CD14-positive monocyte (primary cell): Measurements from ENCODE around the gene FASTK. TPM values are rescaled to one million over a fixed set of nuclear protein-coding genes. Genes with fewer than 3 reads are reported as not detected.

ENCODE experiments used
- DNase-seq, 3 donors: peaks; one replicate each; pipeline ENCODE4 v3.0.0-alpha.2; 2011 to 2022
- H2AFZ ChIP-seq: 2 replicates; pipeline ENCODE4 v1.6.0; 2012; ENCODE audit warnings: mild to moderate bottlenecking, low read depth, low read length, inconsistent platforms; ENCODE audit not compliant: insufficient read depth, poor library complexity, severe bottlenecking
- H3K27ac ChIP-seq, 2 donors: 1 replicate in 1 of 2; 2 replicates in 1 of 2; pipeline ENCODE4 v1.5.1; 2012 to 2013; ENCODE audit warnings: low read length in 2 of 2, control low read depth in 1 of 2, inconsistent platforms in 1 of 2, low read depth in 1 of 2, mild to moderate bottlenecking in 1 of 2
- H3K27me3 ChIP-seq, 2 donors: one replicate each; pipeline versions ENCODE4 v1.6.0 to v1.6.1; 2011 to 2013; ENCODE audit warnings: low read length in 2 of 2; ENCODE audit not compliant: control insufficient read depth in 2 of 2, insufficient read depth in 2 of 2
- H3K36me3 ChIP-seq, 2 donors: replicated peaks in 1 of 2; 1 replicate in 1 of 2; 2 replicates in 1 of 2; pipeline versions ENCODE4 v1.5.1 to v1.6.1; 2012 to 2013; ENCODE audit warnings: low read length in 2 of 2, control low read depth in 1 of 2, inconsistent platforms in 1 of 2, mild to moderate bottlenecking in 1 of 2; ENCODE audit not compliant: insufficient read depth in 2 of 2, control insufficient read depth in 1 of 2
- H3K4me1 ChIP-seq, 2 donors: 1 replicate in 1 of 2; 2 replicates in 1 of 2; pipeline versions ENCODE4 v1.5.1 to v1.6.1; 2012 to 2013; ENCODE audit warnings: low read length in 2 of 2, control low read depth in 1 of 2, inconsistent platforms in 1 of 2, mild to moderate bottlenecking in 1 of 2, moderate library complexity in 1 of 2; ENCODE audit not compliant: insufficient read depth in 2 of 2, control insufficient read depth in 1 of 2
- H3K4me2 ChIP-seq: replicated peaks from 2 replicates; pipeline ENCODE3; 2012; ENCODE audit warnings: low read length, moderate library complexity, mild to moderate bottlenecking; ENCODE audit not compliant: poor library complexity, severe bottlenecking; ENCODE audit errors: extremely low read depth
- H3K4me3 ChIP-seq, 3 experiments: fragments of 200-600 bp in 1 of 3; sonication (generic) in 1 of 3; replicated peaks in 1 of 3; 1 replicate in 2 of 3; 2 replicates in 1 of 3; pipeline ENCODE4 v1.5.1; 2011 to 2013; ENCODE audit warnings: low read length in 3 of 3, mild to moderate bottlenecking in 3 of 3, control low read depth in 2 of 3, low read depth in 2 of 3, inconsistent platforms in 1 of 3, moderate library complexity in 1 of 3
- H3K79me2 ChIP-seq: 2 replicates; pipeline ENCODE4 v1.6.0; 2012; ENCODE audit warnings: mild to moderate bottlenecking, control low read depth, inconsistent platforms, low read length, moderate library complexity; ENCODE audit not compliant: insufficient read depth
- H3K9ac ChIP-seq: 2 replicates; pipeline ENCODE4 v1.6.0; 2017; ENCODE audit warnings: low read length, mild to moderate bottlenecking; ENCODE audit not compliant: insufficient read depth, poor library complexity, severe bottlenecking
- H3K9me3 ChIP-seq, 2 donors: replicated peaks in 1 of 2; 1 replicate in 1 of 2; 2 replicates in 1 of 2; pipeline versions ENCODE4 v1.5.1 to v1.6.1; 2012 to 2013; ENCODE audit warnings: low read length in 2 of 2, control low read depth in 1 of 2; ENCODE audit not compliant: control insufficient read depth in 1 of 2, insufficient read depth in 1 of 2
- H4K20me1 ChIP-seq: 2 replicates; pipeline ENCODE4 v1.6.0; 2012; ENCODE audit warnings: mild to moderate bottlenecking, low read length, control low read depth, moderate library complexity; ENCODE audit not compliant: insufficient read depth
- H3K27ac Mint-ChIP-seq, 7 donors: one replicate each; pipeline ENCODE4 v1.8.0; 2020; ENCODE audit warnings: mild to moderate bottlenecking in 7 of 7, mixed read lengths in 7 of 7, moderate library complexity in 6 of 7, inconsistent platforms in 2 of 7
- H3K27me3 Mint-ChIP-seq, 3 donors: one replicate each; pipeline ENCODE4 v1.8.0; 2021 to 2022; ENCODE audit warnings: low read depth in 3 of 3, mild to moderate bottlenecking in 3 of 3, mixed read lengths in 3 of 3, moderate library complexity in 3 of 3, inconsistent platforms in 1 of 3
- H3K36me3 Mint-ChIP-seq, 2 donors: one replicate each; pipeline ENCODE4 v1.8.0; 2020; ENCODE audit warnings: mixed read lengths in 2 of 2, inconsistent platforms in 1 of 2, mild to moderate bottlenecking in 1 of 2
- H3K4me1 Mint-ChIP-seq: one replicate; pipeline ENCODE4 v1.8.0; 2020; ENCODE audit warnings: mild to moderate bottlenecking, mixed read lengths
- H3K4me3 Mint-ChIP-seq, 2 donors: one replicate each; pipeline ENCODE4 v1.8.0; 2020; ENCODE audit warnings: mild to moderate bottlenecking in 2 of 2, mixed read lengths in 2 of 2, moderate library complexity in 1 of 2
- H3K9me3 Mint-ChIP-seq, 7 donors: one replicate each; pipeline ENCODE4 v1.8.0; 2020 to 2022; ENCODE audit warnings: mixed read lengths in 7 of 7, mild to moderate bottlenecking in 6 of 7, moderate library complexity in 6 of 7, inconsistent platforms in 2 of 7
- WGBS: methylation state at CpG from one replicate; pipeline ENCODE4 v1.1.5; 2013; ENCODE audit warnings: missing lambda C conversion rate; ENCODE audit not compliant: insufficient coverage; 5-methylcytosine and 5-hydroxymethylcytosine counted together
- intact Hi-C, 2 donors: fragments of 100-400 bp; cut with micrococcal nuclease; formaldehyde crosslinking; loops; one replicate each; pipeline versions ENCODE4 v1.15.0 to v1.15.1; 2023
- polyA plus RNA-seq, 3 donors: library from polyadenylated mRNA; depleted of rRNA in 1 of 3; unstranded in 2 of 3; stranded (reverse) in 1 of 3; fragments of 300-500 nt in 2 of 3; fragments of >200 nt in 1 of 3; fragmentation: Illumina TruSeq in 2 of 3; gene quantifications; 1 replicate in 2 of 3; 2 replicates in 1 of 3; pipeline ENCODE4 v1.2.3, GENCODE V29; 2012 to 2021
- TF ChIP-seq, protein P1 (sequence below): fragments of 200-600 bp; IDR thresholded peaks from one replicate; pipeline ENCODE4 v1.8.0; 2022; ENCODE audit warnings: antibody characterized with exemption, mild to moderate bottlenecking

FASTK gene
- polyA plus RNA-seq, 3 donors, result 34.7 to 110 (median 38.6) TPM

DNA sequence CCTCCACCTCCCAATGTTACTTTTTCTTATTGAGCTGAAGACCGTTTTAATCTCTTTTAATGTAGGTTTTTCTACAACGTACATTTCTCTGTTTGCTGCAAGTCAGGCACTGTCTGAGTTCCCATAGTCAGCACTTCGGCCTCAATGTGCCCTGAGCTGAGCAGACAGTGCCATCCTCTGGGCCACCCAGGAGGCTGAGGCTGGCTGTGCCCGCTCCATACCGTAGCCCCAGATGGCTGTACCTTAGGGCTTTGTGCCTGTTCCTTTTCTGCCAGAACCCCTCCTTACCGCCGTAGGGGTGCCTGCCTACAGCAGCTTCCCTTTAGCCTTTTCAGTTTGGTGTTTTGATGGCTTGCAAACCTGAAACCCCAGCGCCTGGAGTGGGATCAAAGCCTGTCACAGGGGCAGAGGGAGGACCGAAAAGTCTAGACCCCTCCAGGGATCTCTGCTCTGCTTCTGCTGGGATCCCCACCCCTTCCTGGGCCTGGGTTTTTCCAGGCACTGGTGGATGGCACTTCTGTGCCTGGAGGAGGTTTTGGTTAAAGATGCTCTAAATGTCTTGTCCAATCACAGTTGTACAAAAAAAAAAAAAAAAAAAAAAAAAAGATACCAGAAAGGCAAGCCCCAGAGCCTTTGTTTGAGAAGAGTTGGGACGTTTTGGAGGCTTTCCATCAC lies 14.7 kb upstream of the FASTK start:
- intact Hi-C loops, result loop anchor here in 1 of 2 donors (2.0 to 10.0 kb wide), 2 partner anchors 14 to 60 kb away; no protein-coding TSS in a partner anchor
- peaks cover 2 to 17% of the 10 kb centered on the region in 2 donors for H3K36me3 ChIP-seq
- peaks cover 23% of the 10 kb centered on the region for H3K4me1 Mint-ChIP-seq
- H3K4me3 ChIP-seq, result no peak overlapping the region
- TF ChIP-seq, protein P1, sequence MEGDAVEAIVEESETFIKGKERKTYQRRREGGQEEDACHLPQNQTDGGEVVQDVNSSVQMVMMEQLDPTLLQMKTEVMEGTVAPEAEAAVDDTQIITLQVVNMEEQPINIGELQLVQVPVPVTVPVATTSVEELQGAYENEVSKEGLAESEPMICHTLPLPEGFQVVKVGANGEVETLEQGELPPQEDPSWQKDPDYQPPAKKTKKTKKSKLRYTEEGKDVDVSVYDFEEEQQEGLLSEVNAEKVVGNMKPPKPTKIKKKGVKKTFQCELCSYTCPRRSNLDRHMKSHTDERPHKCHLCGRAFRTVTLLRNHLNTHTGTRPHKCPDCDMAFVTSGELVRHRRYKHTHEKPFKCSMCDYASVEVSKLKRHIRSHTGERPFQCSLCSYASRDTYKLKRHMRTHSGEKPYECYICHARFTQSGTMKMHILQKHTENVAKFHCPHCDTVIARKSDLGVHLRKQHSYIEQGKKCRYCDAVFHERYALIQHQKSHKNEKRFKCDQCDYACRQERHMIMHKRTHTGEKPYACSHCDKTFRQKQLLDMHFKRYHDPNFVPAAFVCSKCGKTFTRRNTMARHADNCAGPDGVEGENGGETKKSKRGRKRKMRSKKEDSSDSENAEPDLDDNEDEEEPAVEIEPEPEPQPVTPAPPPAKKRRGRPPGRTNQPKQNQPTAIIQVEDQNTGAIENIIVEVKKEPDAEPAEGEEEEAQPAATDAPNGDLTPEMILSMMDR, result no peak
- no peak overlapping the region for H3K9ac ChIP-seq
- no peak overlapping the region for H3K4me2 ChIP-seq
- no peak overlapping the region for H3K27ac ChIP-seq
- no peak for DNase-seq
- no peaks in the 10 kb centered on the region for H3K9me3 Mint-ChIP-seq
- no peak overlapping the region for H2AFZ ChIP-seq
- H4K20me1 ChIP-seq, result peaks cover 100% of the 10 kb centered on the region
- H3K27me3 Mint-ChIP-seq, result no peaks in the 10 kb centered on the region
- H3K9me3 ChIP-seq, result no peaks in the 10 kb centered on the region
- H3K27ac Mint-ChIP-seq, result peak overlapping the region in 1 of 7 donors; percentile 79
- 98% methylated on average over 4 of the region's 10 CpGs for WGBS
- H3K27me3 ChIP-seq, result no peaks in the 10 kb centered on the region
- H3K79me2 ChIP-seq, result peaks cover 86% of the 10 kb centered on the region
- no peak overlapping the region for H3K4me3 Mint-ChIP-seq
- H3K4me1 ChIP-seq, result peaks cover 7 to 14% of the 10 kb centered on the region in 2 donors
- H3K36me3 Mint-ChIP-seq, result peaks cover 20 to 33% of the 10 kb centered on the region in 2 donors

DNA sequence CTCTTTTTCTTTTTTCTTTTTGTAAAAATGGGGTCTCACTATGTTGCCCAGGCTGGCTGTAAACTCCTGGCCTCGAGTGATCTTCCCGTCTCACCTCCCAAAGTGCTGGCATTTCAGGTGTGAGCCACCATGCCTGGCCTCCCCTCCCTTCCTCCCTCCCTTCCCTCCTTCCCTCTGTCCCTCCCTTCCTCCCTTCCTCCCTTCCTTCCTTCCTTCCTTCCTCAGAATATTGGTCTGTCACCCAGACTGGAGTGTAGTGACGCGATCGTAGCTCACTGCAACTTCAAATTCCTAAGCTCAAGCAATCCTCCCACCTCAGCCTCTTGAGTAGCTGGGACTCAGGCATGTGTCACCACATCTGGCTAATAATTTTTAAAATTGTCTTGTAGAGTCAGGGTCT lies 14.1 kb upstream of the FASTK start:
- Mint-ChIP-seq H3K27ac (peak overlapping the region in 2 of 7 donors; percentile 52 to 79), H3K27me3 (no peaks in the 10 kb centered on the region), H3K9me3 (peaks cover 0 to under 1% (median 0%) of the 10 kb centered on the region in 7 donors), H3K4me3 (no peak overlapping the region), H3K36me3 (peaks cover 22 to 34% of the 10 kb centered on the region in 2 donors), H3K4me1 (peaks cover 29% of the 10 kb centered on the region)
- H3K4me3 ChIP-seq, result no peak overlapping the region
- H3K9ac ChIP-seq, result no peak overlapping the region
- no peaks in the 10 kb centered on the region for H3K9me3 ChIP-seq
- H3K36me3 ChIP-seq, result peaks cover 2 to 17% of the 10 kb centered on the region in 2 donors
- H3K79me2 ChIP-seq, result peaks cover 86% of the 10 kb centered on the region
- H3K27ac ChIP-seq, result no peak overlapping the region
- TF ChIP-seq, protein P1, result no peak
- no peaks in the 10 kb centered on the region for H3K27me3 ChIP-seq
- peaks cover 13 to 19% of the 10 kb centered on the region in 2 donors for H3K4me1 ChIP-seq
- no peak overlapping the region for H2AFZ ChIP-seq
- intact Hi-C loops, result loop anchor here in 1 of 2 donors (2.0 to 10.0 kb wide), 2 partner anchors 14 to 60 kb away; no protein-coding TSS in a partner anchor
- 100% methylated on average over 1 of the region's 5 CpGs for WGBS
- DNase-seq, result no peak
- peaks cover 100% of the 10 kb centered on the region for H4K20me1 ChIP-seq
- H3K4me2 ChIP-seq, result no peak overlapping the region
